NCI-H82 treated with DMSO at 0.1 percent for 48 hours (cell line): ENCODE data around the gene SERINC3.

Experiments used
- DNase-seq: peaks from one replicate; lab custom pipeline; 2025; ENCODE audit not compliant: unreplicated experiment; lab: John Stamatoyannopoulos, UW

SERINC3 gene

DNA sequence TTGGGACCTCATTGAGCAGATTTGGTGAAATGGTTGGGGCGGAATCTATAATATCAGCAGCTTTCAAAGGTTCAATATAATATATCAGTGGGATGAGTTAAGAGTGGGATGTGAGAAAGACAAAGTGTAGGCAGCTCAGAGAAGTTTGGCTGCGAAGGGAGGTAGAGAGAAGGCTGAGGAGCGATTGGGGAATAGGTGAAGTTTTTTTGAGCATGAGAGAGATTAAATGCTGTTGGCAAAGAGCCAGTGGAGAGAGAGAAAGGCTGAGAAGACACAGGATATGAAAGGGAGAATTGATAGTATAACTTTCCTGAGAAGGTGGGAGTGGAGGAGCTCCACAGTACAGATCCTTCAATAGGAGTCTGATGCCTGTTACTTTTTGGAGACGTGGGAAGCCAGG lies 12.1 kb upstream of the SERINC3 start:
- DNase-seq = no peak

DNA sequence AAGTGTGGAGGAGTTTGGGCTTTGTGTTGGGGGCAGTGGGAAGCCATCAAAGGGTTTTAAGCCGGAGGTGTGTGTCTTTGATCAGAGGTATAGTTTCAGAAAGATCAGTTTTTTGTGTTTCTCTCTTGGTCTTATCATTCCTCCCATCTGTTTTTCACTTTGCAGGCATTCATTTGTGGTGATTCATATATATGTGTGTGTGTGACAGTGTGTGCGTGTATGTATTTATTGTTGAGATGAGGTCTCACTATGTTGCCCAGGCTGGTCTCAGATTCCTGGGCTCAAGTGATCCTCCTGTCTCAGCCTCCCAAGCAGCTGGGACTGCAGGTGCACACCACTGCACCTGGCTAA lies 11.1 kb upstream of the SERINC3 start:
- DNase-seq = no peak

DNA sequence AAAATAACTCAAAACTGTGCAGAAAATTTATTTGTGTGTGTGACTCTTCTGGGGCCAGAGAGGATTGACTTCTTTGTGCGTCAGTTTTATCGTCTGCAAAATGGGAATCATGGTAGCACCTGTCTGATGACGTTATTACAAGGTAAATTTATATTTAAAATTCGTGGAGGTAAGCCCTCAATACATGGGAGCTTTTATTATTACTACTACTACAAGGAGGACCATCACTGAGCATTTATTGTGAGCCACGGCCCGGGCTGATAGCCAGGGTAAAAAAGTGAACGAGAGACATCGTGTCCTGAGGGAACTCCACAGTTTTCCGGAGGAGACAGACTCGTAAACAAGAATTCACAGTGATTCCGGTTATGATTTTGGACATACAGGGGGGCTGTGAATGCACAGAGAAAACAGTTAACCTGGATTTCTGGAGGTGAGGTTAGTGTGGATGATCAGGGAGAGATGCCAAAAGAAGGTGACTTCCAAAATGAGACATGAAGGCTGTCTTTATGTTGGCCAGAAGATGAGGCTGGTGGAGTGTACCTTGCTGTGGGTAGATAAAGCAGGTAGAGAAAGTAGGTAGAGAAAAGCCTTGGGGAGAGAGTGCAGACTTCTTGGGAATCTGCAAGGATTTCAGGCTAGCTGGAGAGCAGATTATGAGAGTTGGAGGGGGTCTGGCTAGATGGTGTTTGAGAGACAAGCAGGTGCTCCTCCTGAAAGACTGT lies 10.6 kb upstream of the SERINC3 start:
- DNase-seq = no peak

DNA sequence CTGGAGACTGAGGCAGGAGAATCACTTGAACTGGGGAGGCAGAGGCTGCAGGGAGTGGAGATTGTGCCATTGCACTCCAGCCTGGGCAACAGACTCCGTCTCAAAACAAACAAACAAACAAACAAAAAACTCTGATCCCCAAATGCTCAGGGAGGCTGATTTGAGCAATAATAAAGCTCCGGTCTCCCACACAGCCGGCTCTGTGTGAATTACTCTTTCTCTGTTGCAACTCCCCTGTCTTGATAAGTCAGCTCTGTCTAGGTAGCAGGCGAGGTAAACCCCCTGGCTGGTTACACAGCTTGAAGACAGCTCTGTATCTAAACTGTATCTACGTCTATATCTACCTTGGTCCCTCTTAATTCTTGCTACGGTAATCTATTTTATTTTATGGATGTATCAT lies 6.4 kb upstream of the SERINC3 start:
- DNase-seq = no peak

DNA sequence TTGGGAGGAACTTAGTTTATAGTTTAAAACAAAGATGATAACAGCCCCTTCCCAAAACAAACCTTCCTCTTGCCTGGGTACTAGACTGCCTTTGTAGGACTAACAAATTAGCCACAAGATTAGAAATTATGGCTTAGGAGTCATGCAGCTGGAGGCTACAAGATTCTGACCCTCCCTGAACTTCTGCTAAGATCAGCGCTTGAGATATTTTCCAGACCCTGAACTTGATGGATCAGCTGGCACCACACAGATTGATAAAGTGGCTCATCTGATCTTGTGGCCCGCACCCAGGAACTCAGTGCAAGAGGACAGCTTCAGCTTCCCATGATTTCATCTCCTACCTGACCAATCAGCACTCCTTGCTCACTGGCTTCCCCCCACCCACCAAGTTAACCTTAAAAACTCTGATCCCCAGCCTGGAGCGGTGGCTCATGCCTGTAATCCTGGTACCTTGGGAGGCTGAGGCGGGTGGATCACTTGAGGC lies 5.9 kb upstream of the SERINC3 start:
- DNase-seq = no peak

DNA sequence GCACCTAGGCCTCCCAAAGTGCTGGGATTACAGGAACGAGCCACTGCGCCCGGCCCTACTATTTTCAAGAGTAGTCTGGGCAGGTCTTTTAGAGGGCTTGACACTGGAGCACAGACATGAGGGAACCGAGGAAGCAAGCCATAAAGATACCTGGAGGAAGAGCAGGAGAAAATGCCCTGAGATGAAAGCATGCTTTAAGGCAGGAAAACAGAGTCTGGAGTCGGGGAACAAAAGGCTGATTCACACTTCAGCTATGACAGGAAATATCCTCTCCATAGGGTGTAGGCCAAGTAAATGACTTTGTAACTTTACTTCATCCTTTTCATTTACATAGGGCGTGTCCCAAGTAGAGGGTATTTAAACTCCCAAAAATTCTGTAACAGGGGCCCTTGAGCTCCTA lies 4.3 kb upstream of the SERINC3 start:
- DNase-seq = no peak

DNA sequence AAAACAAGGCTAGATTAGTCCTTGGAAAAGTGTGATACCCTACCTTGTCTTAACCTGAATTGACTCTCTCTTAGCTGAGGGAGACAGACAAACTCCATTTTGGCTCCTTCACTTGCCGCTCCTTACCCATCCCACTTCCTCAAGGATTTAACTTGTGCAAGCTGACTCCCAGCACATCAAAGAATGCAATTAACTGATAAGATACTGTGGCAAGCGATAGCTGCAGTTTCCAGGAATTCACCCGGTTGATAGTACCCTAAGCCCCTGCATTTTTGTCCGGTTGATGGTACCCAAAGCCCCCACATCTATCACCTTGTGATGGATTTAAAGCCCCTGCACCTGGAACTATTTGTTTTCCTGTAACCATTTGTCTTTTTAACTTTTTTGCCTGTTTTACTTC lies 1.9 kb upstream of the SERINC3 start:
- no peak for DNase-seq

DNA sequence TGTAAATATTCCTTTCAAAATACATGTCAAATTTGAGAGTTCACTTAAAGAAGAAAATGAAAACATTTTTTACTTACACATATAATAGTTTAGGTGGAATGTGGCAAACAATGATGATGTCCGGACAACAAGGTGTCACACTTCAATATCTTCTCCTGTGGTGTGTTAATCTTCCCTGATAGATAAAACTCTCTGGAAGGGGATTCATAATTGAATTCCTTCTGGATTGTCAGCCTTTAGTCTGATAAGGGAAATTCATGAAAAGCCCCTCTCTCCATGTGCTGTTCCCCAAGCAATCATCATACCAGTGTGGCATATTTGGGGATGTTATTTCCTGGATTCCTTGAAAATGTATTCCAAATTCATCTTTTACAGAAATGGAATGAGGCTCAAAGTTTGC lies 971 bp upstream of the SERINC3 start:
- DNase-seq = no peak

DNA sequence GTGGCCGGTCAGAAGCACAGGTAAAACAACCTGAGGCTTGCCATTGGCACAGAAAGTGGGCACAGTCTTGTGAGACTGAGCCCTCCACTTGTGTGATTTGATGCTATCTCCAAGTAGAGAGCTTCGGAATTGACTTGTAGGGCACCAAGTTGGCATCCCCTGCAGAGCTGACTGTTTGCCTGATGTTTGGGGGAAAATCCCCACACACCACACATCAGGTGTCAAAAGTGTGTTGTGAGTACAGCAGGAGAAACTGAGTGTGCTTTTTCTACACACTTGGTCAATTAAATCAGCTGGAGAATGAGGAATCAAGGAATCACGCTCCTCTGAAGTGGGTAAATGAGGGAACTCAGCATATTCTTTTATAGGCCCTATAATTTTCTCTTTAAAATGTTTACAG lies 989 bp downstream of the SERINC3 start:
- DNase-seq = no peak

DNA sequence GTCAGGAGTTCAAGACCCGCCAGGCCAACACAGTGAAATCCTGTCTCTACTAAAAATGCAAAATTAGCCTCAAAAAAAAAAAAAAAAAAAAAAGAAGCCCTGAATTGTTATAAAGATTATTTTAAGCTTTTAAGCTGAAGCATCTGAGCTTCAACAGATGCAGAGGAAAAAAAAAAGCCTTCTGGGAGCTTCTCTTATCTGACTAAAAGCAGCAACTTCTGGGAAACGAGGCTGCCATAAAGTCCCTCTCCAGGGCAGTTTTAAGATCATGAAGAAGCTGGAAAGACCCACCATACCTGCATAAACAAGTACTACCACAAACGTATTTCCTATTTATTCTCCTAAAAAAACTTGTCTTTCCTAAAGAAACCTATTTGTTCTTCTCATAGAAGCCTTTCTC lies 3.6 kb downstream of the SERINC3 start:
- no peak for DNase-seq

DNA sequence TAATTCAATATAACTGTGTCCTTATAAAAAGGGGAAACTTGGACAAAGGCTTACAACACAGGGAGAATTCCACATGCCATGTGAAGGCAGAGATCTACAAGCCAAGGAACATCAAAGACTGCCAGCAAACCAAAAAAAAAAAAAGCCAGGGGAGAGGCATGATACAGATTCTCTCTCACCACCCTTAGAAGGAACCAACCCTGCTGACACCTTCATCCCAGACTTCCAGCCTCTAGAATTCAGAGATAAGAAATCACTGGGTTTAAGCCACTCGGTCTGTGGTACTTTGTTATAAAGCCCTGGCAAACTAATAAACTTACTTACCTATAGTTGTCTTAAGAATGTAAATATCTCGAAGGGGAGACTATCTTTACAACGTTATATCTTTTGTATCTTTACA lies 4.4 kb downstream of the SERINC3 start:
- no peak for DNase-seq

DNA sequence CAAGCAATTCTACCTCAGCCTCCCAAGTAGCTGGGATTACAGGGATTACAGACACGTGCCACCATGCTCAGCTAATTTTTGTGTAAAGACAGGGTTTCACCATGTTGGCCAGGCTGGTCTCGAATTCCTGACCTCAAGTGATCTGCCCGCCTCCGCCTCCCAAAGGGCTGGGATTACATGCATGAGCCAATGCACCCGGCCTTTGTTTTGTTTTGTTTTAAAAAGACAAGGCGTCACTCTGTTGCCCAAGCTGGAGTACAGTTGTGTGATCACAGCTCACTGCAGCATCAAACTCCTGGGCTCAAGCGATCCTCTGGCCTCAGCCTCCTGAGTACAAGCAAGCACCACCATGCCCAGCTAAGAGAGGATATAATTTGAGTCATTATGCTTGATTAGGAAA lies 5.4 kb downstream of the SERINC3 start:
- DNase-seq = no peak

DNA sequence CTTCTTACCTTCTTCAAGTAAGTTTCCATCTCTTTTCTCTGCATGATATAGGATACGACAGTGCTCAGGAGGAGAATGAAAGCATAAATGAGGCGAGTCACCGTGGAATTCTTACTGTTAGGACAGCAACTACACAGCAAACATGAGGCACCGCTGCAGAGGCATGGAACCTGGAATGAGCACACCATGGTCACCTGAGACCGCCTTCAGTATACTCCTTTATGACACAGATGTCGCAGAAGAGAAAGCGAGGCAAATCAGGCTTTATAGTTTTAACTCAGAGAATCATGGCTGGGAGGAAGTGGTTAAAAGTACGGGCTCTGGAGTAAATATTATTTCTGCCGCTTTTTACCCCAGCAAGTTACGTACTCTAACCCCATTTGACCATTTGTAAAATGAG lies 8.0 kb downstream of the SERINC3 start:
- DNase-seq = no peak

DNA sequence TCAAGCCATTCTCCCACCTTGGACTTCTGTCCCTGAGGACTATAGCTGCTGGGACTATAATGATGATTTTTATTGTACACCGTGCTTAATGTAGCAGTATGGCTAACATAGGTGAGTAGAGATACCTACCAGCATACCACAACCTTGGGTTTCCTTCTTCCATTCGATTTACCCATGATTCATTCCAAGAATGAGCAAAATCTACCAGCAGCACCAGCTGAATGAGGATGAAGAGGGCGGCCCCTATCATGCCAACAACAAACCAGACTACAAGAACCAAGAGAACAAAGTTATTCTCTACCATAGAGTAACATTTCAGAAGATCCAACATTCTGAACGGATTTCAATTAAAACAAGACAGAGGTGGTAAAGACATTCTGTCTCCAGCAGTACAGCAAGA lies 12.1 kb downstream of the SERINC3 start:
- no peak for DNase-seq

DNA sequence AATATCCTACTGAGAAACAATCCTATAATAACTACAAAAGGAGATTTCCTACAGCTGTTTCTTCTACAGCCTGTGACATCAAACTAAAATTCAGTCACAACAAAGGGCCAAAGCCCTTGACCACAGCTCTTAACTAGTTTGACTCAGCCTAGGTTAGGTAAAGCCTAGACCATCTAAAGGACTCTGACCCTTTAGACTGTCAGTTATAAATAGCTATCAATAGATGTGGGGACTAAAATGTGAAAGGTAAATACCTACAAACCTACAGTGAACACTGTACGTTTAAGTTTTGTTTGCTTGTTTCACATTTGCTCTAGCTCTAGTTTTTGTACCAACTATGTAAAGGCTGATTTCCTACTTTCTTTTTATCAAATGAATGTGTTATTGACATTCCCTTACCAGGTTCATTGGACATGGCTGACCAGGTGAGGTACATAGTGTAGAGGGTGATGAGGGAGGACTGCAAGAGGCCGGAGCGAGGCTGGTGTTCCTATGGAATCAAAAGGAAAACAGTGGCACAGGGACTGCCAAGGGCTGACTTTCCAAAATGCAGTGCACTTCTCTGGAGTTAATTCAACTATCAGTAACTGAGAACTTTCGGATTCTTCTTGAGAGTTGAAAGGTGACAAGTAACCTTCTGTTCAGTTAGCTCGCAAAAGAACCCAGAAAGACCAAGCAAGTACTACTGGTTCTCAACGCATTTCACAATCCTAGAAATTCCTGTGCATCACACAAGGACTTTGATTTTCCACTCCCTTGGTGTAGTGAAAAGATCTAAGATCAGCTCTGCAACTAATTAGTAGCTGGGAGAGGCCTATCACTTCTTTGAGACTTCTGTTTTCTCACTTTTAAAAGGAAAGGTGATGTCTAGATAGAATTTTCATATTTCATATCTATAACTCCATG lies 17.2 kb downstream of the SERINC3 start:
- DNase-seq = no peak

DNA sequence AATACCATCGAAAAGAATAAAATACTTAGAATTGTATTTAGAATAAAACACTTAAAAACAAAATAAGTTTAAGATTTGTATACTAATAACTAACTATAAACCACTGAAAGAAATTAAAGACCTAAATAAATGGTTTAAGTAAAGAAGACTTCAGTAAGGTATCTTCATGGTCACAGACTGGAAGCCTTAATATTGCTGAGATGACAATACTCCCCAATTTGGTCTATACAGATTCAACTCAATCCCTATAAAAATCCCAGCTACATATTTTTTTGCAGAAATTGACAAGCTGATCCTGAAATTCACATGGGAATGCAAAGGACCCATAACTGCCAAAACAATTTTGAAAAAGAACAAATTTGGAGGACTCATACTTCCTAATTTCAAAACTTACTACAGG lies 18.9 kb downstream of the SERINC3 start:
- DNase-seq = no peak

DNA sequence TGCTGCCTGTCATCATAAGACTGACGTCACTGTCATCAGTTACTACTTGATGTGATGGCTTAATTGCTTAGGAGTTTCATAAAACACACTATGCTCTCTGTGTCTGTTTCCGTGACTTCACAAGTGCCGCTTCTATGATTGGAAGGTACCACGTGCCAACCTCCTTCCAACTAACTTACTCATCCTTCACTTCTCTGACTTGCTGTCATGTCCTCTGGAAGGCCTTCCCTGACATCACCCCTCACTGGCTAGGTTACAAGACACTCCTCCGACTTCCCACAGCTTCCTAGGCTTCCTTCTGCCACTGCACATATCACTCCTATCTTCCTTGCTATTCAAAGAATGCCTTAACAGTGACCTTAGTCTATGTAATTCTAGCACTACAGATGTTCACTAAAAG lies 20.4 kb downstream of the SERINC3 start:
- DNase-seq = no peak

DNA sequence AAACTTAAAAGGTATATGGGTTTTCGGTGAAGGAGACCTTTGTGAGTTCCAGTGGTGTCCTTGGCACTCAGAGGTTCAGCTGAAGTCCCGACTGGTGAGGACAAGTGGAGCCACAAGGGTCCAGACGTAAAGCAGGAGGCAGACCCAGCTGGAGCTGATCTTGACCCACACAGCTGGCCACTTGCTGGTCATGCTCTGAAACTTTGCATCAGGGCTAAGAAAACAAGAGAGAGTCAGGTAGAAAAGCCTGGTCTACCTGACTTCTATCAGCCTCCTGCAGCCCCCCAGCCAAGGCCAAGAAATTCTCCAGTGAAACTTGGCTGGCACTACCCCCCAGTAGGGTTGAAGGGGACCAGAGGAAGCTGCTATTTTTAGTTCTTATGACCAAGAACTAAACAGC lies 21.6 kb downstream of the SERINC3 start:
- DNase-seq = no peak

DNA sequence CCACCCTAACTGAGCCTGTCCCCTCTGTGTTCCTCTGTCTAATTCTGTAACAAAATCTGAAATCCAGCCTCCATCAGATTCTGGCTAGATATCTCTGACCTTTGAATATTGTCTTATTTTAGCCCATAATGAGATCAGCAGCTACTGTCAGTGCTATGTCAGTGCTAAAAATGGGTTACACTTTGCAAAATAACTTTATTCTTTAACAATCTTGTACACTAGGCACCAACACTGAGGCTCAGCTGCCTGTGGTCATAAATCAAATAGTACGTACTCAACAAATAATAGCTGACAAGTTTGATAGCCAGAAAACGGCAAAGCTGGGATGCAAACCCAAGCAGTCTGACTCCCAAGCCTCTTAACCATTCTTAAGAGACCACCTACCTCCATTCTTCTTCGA lies 24.1 kb downstream of the SERINC3 start:
- no peak for DNase-seq

DNA sequence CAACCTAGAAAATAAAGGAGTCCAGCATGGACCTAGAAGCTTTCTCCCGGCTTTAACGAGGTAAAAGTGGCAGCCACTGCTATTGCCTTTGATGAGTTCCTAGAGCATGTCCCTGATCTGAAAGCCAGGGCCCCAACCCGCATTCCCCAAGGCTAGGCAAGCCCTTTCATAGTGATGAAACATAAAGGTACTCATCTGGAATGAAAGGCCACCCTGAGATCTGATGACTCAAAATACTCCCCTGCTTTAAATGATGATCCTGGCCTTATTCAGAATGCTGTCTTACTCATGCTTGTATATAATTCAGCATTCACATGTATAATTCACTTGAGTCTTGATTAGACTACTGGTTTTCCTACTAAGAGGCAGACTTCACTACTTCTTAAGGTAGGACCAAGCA lies 24.9 kb downstream of the SERINC3 start:
- DNase-seq = no peak

DNA sequence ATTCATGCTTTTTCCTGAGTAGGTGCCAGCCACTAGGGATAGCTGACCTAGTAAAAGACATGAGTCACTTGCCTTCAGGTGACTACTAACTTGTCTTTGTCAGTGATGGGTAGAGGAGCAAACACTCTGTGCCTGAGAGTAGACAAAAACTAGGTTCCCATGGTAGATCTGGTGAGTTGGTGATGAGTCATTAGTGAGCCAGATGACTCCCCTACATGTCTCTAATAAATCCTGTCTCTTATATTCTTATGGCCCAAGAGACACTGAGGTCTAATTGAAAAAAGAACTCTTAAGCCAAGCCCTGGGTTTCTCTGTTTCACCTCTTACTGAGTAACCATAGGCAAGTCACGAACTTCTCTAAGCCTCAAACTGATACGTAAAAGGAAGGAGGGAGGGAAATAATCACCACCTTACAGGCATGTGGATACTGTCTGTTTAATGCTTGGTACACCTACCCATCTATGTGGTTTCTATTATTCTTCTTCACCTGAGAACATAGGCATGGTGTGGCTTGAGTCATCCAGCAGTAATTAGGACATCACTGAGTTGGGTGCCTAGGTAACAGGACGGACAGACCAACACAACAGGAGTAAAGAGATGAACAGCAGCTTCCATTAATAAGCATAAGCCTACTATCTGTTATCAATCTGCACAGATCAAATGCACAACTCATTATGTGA lies 25.9 kb downstream of the SERINC3 start:
- no peak for DNase-seq

DNA sequence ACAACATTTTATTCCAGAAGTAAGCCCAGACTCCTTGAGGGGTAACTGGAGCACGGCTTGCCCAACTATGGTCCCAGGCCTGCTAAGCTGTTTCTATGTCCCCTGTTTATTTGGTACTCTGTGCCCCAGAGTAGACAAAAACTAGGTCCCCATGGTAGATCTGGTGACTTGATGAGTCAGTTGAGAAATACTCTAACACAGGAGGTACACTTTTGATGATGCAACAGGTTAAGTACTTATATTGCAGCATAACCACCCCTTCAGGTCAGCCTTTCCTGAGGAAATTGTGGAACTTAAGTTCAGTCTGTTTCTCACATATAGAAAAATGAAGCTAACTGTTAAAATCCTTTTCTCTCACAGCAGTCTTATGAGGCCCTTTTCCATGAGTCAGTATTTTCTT lies 26.6 kb downstream of the SERINC3 start:
- no peak for DNase-seq
